ENCODE results near the gene EEF1B2.

DNA sequence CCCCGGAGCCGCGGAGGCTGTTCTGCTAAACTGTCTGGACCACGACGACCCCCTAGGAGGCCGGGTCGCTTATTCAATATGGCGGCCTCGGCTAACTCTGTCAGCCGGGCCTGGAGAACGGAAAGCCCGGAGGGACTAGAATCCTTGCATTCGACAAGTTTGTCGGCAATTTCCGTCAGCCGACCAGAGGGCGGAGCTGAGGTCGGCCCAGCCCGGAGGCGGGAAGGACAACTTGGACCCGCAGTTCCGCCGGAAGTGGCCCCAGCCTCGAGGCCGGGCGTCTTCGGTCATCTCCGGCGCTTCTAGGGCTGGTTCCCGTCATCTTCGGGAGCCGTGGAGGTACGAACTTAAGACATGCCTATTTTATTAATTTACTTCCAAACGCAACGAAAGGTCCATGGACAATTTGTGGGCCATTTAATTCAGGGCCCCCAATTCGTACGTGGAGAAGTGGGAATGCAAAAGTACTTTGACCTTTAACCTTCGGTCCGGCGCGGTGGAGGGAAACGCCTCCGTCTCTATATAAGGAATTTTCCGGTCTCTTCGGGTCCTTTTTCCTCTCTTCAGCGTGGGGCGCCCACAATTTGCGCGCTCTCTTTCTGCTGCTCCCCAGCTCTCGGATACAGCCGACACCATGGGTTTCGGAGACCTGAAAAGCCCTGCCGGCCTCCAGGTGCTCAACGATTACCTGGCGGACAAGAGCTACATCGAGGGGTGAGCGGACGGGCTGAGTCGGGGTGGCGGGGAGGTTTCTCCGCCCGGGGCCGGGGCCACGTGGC lies at the start of gene EEF1B2, which contains the start of gene NDUFS1:
- TF ChIP-seq, protein P1, sequence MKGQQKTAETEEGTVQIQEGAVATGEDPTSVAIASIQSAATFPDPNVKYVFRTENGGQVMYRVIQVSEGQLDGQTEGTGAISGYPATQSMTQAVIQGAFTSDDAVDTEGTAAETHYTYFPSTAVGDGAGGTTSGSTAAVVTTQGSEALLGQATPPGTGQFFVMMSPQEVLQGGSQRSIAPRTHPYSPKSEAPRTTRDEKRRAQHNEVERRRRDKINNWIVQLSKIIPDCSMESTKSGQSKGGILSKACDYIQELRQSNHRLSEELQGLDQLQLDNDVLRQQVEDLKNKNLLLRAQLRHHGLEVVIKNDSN (IDR thresholded peaks at IDR 0.05): peak; percentile 83
- peak; percentile 67 for TF ChIP-seq TAF1 (IDR thresholded peaks at IDR 0.05; ENCODE audit: low read depth)
- TF ChIP-seq EP300 (IDR thresholded peaks at IDR 0.05; ENCODE audit: borderline replicate concordance): no peak
- TF ChIP-seq, protein P2, sequence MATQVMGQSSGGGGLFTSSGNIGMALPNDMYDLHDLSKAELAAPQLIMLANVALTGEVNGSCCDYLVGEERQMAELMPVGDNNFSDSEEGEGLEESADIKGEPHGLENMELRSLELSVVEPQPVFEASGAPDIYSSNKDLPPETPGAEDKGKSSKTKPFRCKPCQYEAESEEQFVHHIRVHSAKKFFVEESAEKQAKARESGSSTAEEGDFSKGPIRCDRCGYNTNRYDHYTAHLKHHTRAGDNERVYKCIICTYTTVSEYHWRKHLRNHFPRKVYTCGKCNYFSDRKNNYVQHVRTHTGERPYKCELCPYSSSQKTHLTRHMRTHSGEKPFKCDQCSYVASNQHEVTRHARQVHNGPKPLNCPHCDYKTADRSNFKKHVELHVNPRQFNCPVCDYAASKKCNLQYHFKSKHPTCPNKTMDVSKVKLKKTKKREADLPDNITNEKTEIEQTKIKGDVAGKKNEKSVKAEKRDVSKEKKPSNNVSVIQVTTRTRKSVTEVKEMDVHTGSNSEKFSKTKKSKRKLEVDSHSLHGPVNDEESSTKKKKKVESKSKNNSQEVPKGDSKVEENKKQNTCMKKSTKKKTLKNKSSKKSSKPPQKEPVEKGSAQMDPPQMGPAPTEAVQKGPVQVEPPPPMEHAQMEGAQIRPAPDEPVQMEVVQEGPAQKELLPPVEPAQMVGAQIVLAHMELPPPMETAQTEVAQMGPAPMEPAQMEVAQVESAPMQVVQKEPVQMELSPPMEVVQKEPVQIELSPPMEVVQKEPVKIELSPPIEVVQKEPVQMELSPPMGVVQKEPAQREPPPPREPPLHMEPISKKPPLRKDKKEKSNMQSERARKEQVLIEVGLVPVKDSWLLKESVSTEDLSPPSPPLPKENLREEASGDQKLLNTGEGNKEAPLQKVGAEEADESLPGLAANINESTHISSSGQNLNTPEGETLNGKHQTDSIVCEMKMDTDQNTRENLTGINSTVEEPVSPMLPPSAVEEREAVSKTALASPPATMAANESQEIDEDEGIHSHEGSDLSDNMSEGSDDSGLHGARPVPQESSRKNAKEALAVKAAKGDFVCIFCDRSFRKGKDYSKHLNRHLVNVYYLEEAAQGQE (IDR thresholded peaks at IDR 0.05; ENCODE audit: low read depth): no peak
- no peak for TF ChIP-seq RAD21 (IDR thresholded peaks at IDR 0.05; ENCODE audit: low read depth)
- no peak for TF ChIP-seq NFIC (IDR thresholded peaks at IDR 0.05)
- TF ChIP-seq, protein P3, sequence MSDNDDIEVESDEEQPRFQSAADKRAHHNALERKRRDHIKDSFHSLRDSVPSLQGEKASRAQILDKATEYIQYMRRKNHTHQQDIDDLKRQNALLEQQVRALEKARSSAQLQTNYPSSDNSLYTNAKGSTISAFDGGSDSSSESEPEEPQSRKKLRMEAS (IDR thresholded peaks at IDR 0.05): peak; percentile 96
- TF ChIP-seq CREB1 (IDR thresholded peaks at IDR 0.05; ENCODE audit: low read depth): peak; percentile 71
- no peak; the same call in 1 of the 2 replicates for TF ChIP-seq EGR1 (IDR thresholded peaks at IDR 0.05)
- TF ChIP-seq ZBTB7A (IDR thresholded peaks at IDR 0.05; ENCODE audit: low read depth): no peak; the same call in 1 of the 2 replicates
- peak; percentile 91 for TF ChIP-seq YY1 (IDR thresholded peaks at IDR 0.05; ENCODE audit: low read depth)
- peak; percentile 17; the same call in 1 of the 2 replicates for TF ChIP-seq FOXM1 (IDR thresholded peaks at IDR 0.05; ENCODE audit: borderline replicate concordance, low read depth)
